B cell (primary cell): ENCODE measurements around the gene ESR1.

Experiments
- EZH2 ChIP-seq: IDR thresholded peaks from 2 replicates; pipeline ENCODE4 v1.6.1; 2012; ENCODE audit warnings: borderline replicate concordance, low read depth, mild to moderate bottlenecking, moderate library complexity, low read length; ENCODE audit not compliant: insufficient read depth, poor library complexity, severe bottlenecking
- TF ChIP-seq, protein P1 (sequence below): fragments of 200-600 bp; IDR thresholded peaks from one replicate; pipeline ENCODE4 v1.8.0; 2022; ENCODE audit warnings: antibody characterized with exemption, mild to moderate bottlenecking

DNA sequence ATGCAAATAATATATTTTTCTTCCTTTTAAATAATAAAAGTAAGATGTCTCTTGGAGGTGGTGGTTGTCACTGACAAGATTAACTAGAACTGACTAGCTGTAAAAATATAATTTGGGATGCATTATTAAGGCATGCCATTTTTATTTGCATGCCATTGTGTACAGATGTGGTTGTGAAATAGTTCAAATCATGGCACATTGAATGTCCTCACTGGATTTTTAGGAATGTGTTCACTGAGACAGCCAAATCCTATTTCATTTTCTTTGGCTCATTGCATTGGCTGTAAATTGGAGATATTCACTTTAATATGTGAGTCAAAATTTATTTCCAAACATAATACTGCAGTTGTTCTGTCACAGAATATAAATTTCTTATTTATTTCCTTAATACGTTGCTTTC is 62.3 kb downstream of the ESR1 start:
- TF ChIP-seq, protein P1, sequence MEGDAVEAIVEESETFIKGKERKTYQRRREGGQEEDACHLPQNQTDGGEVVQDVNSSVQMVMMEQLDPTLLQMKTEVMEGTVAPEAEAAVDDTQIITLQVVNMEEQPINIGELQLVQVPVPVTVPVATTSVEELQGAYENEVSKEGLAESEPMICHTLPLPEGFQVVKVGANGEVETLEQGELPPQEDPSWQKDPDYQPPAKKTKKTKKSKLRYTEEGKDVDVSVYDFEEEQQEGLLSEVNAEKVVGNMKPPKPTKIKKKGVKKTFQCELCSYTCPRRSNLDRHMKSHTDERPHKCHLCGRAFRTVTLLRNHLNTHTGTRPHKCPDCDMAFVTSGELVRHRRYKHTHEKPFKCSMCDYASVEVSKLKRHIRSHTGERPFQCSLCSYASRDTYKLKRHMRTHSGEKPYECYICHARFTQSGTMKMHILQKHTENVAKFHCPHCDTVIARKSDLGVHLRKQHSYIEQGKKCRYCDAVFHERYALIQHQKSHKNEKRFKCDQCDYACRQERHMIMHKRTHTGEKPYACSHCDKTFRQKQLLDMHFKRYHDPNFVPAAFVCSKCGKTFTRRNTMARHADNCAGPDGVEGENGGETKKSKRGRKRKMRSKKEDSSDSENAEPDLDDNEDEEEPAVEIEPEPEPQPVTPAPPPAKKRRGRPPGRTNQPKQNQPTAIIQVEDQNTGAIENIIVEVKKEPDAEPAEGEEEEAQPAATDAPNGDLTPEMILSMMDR, result no peak
- no peak for TF ChIP-seq EZH2
